Karpas-422 (cell line): ENCODE results near the gene PLCH2. TPM values are rescaled to one million over a fixed set of nuclear protein-coding genes. Genes with fewer than 3 reads are reported as not detected.

Source experiments
- DNase-seq: peaks from one replicate; pipeline ENCODE4 v3.0.0-alpha.2; 2015
- H2AFZ ChIP-seq: fragments of 200-600 bp; sonication (generic); 2 replicates; pipeline ENCODE4 v1.6.1; 2014; ENCODE audit warnings: antibody characterized with exemption, low read length, mixed read lengths
- H3K27ac ChIP-seq: fragments of 200-600 bp; sonication (generic); 2 replicates; pipeline ENCODE4 v1.5.1; 2014; ENCODE audit warnings: mild to moderate bottlenecking, low read length, moderate library complexity
- H3K27me3 ChIP-seq: fragments of 200-600 bp; sonication (generic); 2 replicates; pipeline ENCODE4 v1.6.1; 2014; ENCODE audit warnings: low read length, mixed read lengths
- H3K36me3 ChIP-seq: fragments of 200-600 bp; sonication (generic); 2 replicates; pipeline ENCODE4 v1.6.1; 2014; ENCODE audit warnings: low read length, mixed read lengths; ENCODE audit not compliant: insufficient read depth
- H3K4me1 ChIP-seq: fragments of 200-600 bp; sonication (generic); 2 replicates; pipeline ENCODE4 v1.6.1; 2014; ENCODE audit warnings: mild to moderate bottlenecking, low read length, mixed read lengths
- H3K4me2 ChIP-seq: fragments of 200-600 bp; sonication (generic); 2 replicates; pipeline ENCODE4 v1.6.1; 2014; ENCODE audit warnings: low read length, low read depth, mild to moderate bottlenecking; ENCODE audit not compliant: poor library complexity, severe bottlenecking
- H3K4me3 ChIP-seq: fragments of 200-600 bp; sonication (generic); 2 replicates; pipeline ENCODE4 v1.5.1; 2014; ENCODE audit warnings: mild to moderate bottlenecking, antibody characterized with exemption, low read length, mixed read lengths
- H3K79me2 ChIP-seq: fragments of 200-600 bp; sonication (generic); 2 replicates; pipeline ENCODE4 v1.6.1; 2014; ENCODE audit warnings: mild to moderate bottlenecking, low read length, mixed read lengths
- H3K9ac ChIP-seq: fragments of 200-600 bp; sonication (generic); 2 replicates; pipeline ENCODE4 v1.6.0; 2014; ENCODE audit warnings: low read length
- H3K9me2 ChIP-seq: fragments of 200-600 bp; sonication (generic), shearing (Covaris generic); replicated peaks from 2 replicates; pipeline ENCODE4 v1.6.0; 2014; ENCODE audit warnings: mild to moderate bottlenecking, low read length, moderate library complexity; ENCODE audit not compliant: insufficient read depth
- H3K9me3 ChIP-seq: fragments of 300-700, 200-600 bp; sonication (generic); 2 replicates; pipeline ENCODE4 v1.6.1; 2014; ENCODE audit warnings: low read length, mixed read lengths
- H4K20me1 ChIP-seq: fragments of 200-600 bp; sonication (generic); 2 replicates; pipeline ENCODE4 v1.6.1; 2014; ENCODE audit warnings: mild to moderate bottlenecking, antibody characterized with exemption, low read length, low read depth; ENCODE audit not compliant: insufficient read depth
- total RNA-seq: library from RNA; depleted of rRNA; stranded (reverse); fragments of >200 nt; shearing (Covaris generic); gene quantifications from 2 replicates; pipeline ENCODE4 v1.2.3, GENCODE V29; 2014; ENCODE audit warnings: low replicate concordance

PLCH2 gene
- total RNA-seq, 1 experiment from 2014 or later = 0.19 TPM

DNA sequence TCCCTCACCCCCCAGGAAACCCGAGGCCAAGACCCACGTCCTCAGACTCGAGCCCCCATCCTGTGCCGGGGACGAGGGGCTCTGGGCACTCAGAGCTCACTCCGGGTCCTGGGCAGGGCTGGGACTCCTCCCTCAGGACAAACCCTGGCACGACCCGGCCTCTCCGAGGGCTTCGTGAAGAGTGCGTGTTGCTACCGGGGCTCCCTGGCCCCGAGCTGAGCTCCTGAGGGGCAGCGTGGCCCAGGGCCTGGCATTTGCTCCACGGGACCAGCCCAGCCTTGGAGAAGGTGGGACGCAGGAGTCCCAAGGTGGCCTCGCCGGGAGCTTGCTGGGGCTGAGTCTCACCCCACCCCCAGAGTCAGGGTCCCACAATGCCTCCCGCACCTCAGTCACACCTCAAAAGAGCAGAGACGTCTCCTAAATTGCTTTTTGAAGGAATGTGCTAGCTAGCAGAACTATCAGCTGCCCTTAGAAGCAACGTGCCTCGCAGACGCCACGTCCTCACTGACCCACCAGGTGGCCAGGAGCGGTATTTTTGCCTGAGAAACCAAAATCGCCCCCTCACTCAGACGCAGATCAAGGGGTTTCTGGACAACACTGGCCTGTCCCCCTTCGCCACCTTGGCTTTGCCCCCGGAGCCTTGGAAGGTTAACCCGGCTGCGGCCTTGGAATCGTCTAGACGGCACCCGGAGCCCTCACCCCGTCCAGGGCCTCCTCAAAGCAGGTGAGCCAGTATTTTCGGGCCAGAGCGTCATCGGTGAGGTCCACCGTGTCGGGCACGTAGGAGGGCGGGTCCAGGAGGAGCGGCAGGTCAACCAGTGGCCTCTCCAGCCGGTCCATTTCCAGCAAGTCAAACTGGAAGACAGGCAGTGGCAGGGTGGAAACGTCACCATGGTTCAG is 39.0 kb downstream of the PLCH2 start:
- DNase-seq = no peak

DNA sequence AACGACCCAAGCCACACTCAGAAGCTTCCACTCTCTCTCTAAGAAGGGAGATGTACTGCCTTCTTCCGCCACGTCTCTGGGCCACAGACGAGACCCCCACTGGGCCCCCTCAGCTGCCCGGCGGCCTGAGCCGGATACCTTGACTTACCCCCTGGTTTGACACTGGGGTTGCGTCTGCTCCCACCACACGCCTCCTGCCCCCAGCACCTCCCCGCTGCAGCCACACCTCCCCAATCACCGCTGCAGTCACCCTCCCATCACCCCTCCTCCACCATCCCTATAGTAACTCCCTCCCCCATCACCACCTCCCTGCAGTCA is 39.6 kb downstream of the PLCH2 start:
- Histone ChIP-seq H3K9me3 (no peaks in the 10 kb centered on the region), H4K20me1 (no peaks in the 10 kb centered on the region), H3K4me1 (no peaks in the 10 kb centered on the region), H3K27ac (no peak overlapping the region), H3K79me2 (no peaks in the 10 kb centered on the region), H3K9ac (no peak overlapping the region), H3K27me3 (no peaks in the 10 kb centered on the region), H3K4me3 (no peak overlapping the region), H2AFZ (no peak overlapping the region), H3K9me2 (no peaks in the 10 kb centered on the region), H3K4me2 (no peak overlapping the region), H3K36me3 (peaks cover 7% of the 10 kb centered on the region; the same call in 1 of the 2 replicates)
- DNase-seq = no peak

More for the DNA sequence above, 39.0 kb downstream of the PLCH2 start:
- Histone ChIP-seq H3K4me3 (no peak overlapping the region), H3K9me3 (no peaks in the 10 kb centered on the region), H3K36me3 (peaks cover 5% of the 10 kb centered on the region; the same call in 1 of the 2 replicates), H4K20me1 (no peaks in the 10 kb centered on the region), H3K4me2 (no peak overlapping the region), H3K27ac (no peak overlapping the region), H3K9me2 (no peaks in the 10 kb centered on the region), H3K27me3 (no peaks in the 10 kb centered on the region), H2AFZ (no peak overlapping the region), H3K79me2 (no peaks in the 10 kb centered on the region), H3K9ac (no peak overlapping the region), H3K4me1 (no peaks in the 10 kb centered on the region)

DNA sequence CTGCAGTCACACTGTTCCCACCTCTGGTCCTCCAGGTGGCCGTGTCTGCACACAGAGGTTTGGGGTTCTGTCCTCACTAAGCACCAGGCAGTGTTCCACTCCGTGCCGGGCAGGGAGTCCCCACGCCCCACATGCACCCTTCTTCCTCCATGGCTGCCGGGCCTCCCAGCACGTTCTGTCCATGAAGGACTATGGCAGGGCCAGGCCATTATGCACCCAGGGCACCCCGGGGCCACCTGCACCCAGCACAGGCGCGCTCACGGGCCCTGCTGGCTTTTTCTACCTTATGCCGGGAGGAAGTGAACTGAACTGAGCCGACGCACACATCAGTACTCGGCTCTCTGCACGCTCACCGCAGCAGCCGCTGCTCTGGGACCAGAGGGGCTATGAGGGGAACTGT is 40.0 kb downstream of the PLCH2 start:
- H3K9me3 ChIP-seq = no peaks in the 10 kb centered on the region
- no peaks in the 10 kb centered on the region for H3K9me2 ChIP-seq
- no peaks in the 10 kb centered on the region for H4K20me1 ChIP-seq
- no peaks in the 10 kb centered on the region for H3K4me1 ChIP-seq
- no peaks in the 10 kb centered on the region for H3K79me2 ChIP-seq
- no peak overlapping the region for H3K4me3 ChIP-seq
- no peak overlapping the region for H3K9ac ChIP-seq
- H3K36me3 ChIP-seq = peaks cover 7% of the 10 kb centered on the region; the same call in 1 of the 2 replicates
- H3K27me3 ChIP-seq = no peaks in the 10 kb centered on the region
- H3K27ac ChIP-seq = no peak overlapping the region
- no peak overlapping the region for H2AFZ ChIP-seq
- no peak overlapping the region for H3K4me2 ChIP-seq
- no peak for DNase-seq

DNA sequence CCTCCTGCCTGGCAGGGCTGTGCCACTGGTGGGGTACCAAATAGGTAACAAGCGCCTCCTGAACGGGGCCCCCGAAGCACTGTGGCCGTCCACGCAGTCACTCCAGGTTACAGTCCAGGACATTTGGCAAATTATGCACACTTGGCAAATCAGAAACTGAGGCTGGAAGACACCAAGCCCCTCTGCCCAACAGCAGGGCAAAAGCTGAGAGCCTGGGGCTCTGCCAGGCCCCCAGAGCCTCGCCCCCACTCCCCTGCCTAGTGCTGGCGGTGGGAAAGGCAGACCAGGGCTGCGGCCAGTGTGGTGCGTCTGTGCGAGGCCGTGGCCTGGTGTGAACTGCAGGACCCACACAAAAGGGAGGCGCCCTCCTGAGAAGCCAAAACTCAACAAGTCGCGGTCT is 40.9 kb downstream of the PLCH2 start:
- H3K9ac ChIP-seq = no peak overlapping the region
- no peak overlapping the region for H2AFZ ChIP-seq
- no peaks in the 10 kb centered on the region for H3K9me2 ChIP-seq
- no peaks in the 10 kb centered on the region for H3K9me3 ChIP-seq
- DNase-seq = no peak
- no peaks in the 10 kb centered on the region for H3K27me3 ChIP-seq
- H3K4me3 ChIP-seq = no peak overlapping the region
- no peaks in the 10 kb centered on the region for H3K4me1 ChIP-seq
- H3K36me3 ChIP-seq = peaks cover 7% of the 10 kb centered on the region; the same call in 1 of the 2 replicates
- H3K79me2 ChIP-seq = peaks cover 5% of the 10 kb centered on the region
- H3K27ac ChIP-seq = no peak overlapping the region
- no peak overlapping the region for H3K4me2 ChIP-seq
- H4K20me1 ChIP-seq = peaks cover 6% of the 10 kb centered on the region; the same call in 1 of the 2 replicates

DNA sequence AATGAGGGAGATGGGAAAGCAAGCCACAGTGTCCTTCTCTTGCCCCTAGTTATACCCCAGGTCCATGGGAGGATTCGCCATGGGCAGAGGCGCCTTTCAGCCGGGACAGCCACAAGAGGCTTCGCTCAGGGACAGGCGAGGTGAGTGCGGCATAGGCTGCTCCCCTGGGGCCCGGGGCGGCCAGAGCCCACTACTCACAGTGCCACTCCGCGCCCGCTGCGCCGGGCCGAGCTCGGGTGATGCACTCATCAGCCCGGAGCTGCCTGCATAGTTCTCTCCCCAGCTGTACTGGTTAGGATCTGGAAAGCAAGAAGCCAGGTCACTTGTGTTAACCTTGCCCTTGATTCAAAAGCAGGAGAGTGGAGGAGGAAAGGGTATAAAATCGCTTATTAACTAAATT is 41.9 kb downstream of the PLCH2 start:
- no peak overlapping the region for H2AFZ ChIP-seq
- H3K4me2 ChIP-seq = no peak overlapping the region
- peaks cover 15% of the 10 kb centered on the region for H3K79me2 ChIP-seq
- H3K9me2 ChIP-seq = no peaks in the 10 kb centered on the region
- peaks cover 7% of the 10 kb centered on the region; the same call in 1 of the 2 replicates for H3K36me3 ChIP-seq
- H3K4me3 ChIP-seq = no peak overlapping the region
- DNase-seq = no peak
- peaks cover 12% of the 10 kb centered on the region for H4K20me1 ChIP-seq
- H3K27ac ChIP-seq = no peak overlapping the region
- no peaks in the 10 kb centered on the region for H3K4me1 ChIP-seq
- no peak overlapping the region for H3K9ac ChIP-seq
- no peaks in the 10 kb centered on the region for H3K9me3 ChIP-seq
- no peaks in the 10 kb centered on the region for H3K27me3 ChIP-seq

DNA sequence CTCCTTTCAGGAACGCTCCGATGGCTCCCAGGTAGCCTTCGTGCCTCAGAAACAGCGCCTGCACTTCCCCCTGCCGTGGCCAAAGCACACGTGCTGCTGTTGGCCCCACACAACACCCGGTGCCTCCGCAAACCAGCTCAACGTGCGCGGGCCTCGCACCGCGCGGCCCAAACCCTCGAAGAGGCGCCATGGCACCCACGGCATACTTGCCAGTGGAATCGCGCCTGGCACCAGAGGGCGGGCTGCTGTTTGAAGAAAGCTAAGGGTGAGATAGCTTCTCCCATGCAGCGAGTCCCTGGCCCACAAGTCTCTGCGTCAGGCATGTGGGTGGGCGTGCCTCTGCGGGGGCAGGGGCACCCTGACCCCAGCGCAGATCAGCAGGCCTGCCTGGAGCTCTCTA is 42.4 kb downstream of the PLCH2 start:
- peaks cover 18% of the 10 kb centered on the region for H4K20me1 ChIP-seq
- H3K27me3 ChIP-seq = no peaks in the 10 kb centered on the region
- no peak for DNase-seq
- no peaks in the 10 kb centered on the region for H3K4me1 ChIP-seq
- H3K79me2 ChIP-seq = peaks cover 21% of the 10 kb centered on the region
- H3K9me3 ChIP-seq = no peaks in the 10 kb centered on the region
- H2AFZ ChIP-seq = no peak overlapping the region
- no peak overlapping the region for H3K4me3 ChIP-seq
- H3K9ac ChIP-seq = no peak overlapping the region
- H3K9me2 ChIP-seq = no peaks in the 10 kb centered on the region
- no peak overlapping the region for H3K4me2 ChIP-seq
- peaks cover 7% of the 10 kb centered on the region; the same call in 1 of the 2 replicates for H3K36me3 ChIP-seq
- H3K27ac ChIP-seq = no peak overlapping the region

DNA sequence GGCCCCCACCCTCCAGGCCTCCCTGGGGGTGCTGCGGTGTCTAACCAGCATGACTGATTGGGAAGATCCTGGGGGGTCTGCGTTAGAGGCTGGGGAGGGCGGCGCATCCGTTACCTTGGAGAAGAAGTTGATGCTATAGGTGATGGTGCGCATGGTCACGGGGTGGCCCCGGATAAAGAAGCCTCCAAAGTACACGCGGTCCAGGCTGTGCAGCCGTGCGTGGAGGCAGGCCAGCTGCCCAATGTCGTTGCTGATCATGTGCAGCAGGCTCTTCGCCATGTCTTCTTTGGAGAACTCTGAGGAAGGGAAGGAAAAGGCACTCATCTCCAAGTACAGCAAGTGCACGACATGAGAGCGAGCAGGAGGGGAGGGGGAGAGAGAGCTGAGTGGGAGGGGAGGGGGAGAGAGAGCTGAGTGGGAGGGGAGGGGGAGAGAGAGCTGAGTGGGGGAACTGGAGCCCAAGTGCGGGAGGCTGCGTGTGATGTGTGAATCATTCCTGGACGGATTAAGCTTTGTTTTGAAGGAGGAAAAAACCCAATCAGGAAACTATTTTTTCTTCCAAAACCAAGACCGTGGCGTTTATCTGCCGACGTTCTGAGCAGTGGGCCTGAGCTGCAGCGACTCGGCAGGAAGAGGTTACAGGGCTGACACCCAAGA is 43.1 kb downstream of the PLCH2 start:
- Histone ChIP-seq H3K9ac (no peak overlapping the region), H3K36me3 (peaks cover 7% of the 10 kb centered on the region; the same call in 1 of the 2 replicates), H3K4me2 (no peak overlapping the region), H3K27me3 (no peaks in the 10 kb centered on the region), H3K4me3 (no peak overlapping the region), H3K9me2 (no peaks in the 10 kb centered on the region), H2AFZ (no peak overlapping the region), H3K4me1 (peaks cover 2% of the 10 kb centered on the region), H4K20me1 (peaks cover 23% of the 10 kb centered on the region), H3K79me2 (peaks cover 27% of the 10 kb centered on the region), H3K27ac (no peak overlapping the region), H3K9me3 (no peaks in the 10 kb centered on the region)
- no peak for DNase-seq

DNA sequence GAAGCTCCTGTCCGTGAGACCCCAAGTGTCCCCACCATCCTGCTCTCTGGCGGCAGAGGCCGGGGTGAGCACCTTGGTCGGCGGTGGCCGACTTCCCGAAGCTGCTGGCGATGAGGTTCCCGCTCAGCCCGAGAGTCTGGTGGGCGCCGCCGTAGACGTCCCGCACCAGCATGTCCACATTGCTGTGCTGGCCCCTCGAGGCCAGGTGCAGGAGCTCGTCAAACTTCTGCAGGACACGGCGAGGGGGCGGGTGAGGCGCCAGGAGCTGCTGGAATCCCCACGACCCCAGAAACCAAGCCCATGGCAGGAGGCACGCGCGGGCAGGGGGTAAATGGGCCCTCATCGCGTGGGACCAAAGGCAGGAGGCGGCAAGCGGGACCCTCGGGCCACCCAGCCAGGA is 43.6 kb downstream of the PLCH2 start:
- Histone ChIP-seq H3K4me1 (peaks cover 8% of the 10 kb centered on the region), H3K36me3 (peaks cover 7% of the 10 kb centered on the region; the same call in 1 of the 2 replicates), H4K20me1 (peaks cover 29% of the 10 kb centered on the region), H3K27me3 (no peaks in the 10 kb centered on the region), H3K4me3 (no peak overlapping the region), H2AFZ (no peak overlapping the region), H3K9me2 (no peaks in the 10 kb centered on the region), H3K9ac (no peak overlapping the region), H3K79me2 (peaks cover 33% of the 10 kb centered on the region), H3K4me2 (no peak overlapping the region), H3K9me3 (no peaks in the 10 kb centered on the region), H3K27ac (no peak overlapping the region)
- no peak for DNase-seq
